HG03097 (cell line): Measurements from ENCODE around the gene PCNT.

ENCODE experiments used
- ATAC-seq: cut with Tn5 transposase; IDR thresholded peaks from one replicate; pipeline ENCODE4 v1.9.1; 2021; ENCODE audit not compliant: unreplicated experiment, low FRiP score

Gene PCNT

GRCh38 chr21:46376856-46377453 is 53.0 kb downstream of the PCNT start:
- no peak for ATAC-seq

- ATAC-seq = no peak
These were observed 53.8 kb downstream of the PCNT start for GRCh38 chr21:46377789-46378188.

DNA sequence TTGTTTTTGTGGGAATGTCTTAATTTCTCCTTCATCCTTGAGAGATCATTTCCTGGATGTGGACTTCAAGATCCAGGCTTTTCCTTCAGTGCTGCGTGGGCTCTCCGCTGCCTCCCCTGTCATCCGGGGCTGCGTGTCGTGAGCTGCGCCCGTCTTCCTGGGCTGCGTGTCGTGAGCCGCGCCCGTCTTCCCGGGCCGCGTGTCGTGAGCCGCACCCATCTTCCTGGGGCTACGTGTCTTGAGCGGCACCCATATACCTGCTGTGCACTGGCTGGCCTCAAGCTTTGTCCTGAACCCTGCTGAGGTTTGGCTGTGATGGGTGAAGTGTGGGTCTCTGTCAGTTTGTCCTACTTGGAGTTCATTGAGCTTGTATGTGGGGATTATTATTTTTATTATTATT is 55.1 kb downstream of the PCNT start:
- ATAC-seq = no peak

GRCh38 chr21:46379691-46380090 is 55.7 kb downstream of the PCNT start:
- ATAC-seq = no peak

GRCh38 chr21:46381541-46381940 is 57.6 kb downstream of the PCNT start:
- ATAC-seq = no peak

- ATAC-seq = no peak
These were observed 60.6 kb downstream of the PCNT start for GRCh38 chr21:46384556-46384955.

DNA sequence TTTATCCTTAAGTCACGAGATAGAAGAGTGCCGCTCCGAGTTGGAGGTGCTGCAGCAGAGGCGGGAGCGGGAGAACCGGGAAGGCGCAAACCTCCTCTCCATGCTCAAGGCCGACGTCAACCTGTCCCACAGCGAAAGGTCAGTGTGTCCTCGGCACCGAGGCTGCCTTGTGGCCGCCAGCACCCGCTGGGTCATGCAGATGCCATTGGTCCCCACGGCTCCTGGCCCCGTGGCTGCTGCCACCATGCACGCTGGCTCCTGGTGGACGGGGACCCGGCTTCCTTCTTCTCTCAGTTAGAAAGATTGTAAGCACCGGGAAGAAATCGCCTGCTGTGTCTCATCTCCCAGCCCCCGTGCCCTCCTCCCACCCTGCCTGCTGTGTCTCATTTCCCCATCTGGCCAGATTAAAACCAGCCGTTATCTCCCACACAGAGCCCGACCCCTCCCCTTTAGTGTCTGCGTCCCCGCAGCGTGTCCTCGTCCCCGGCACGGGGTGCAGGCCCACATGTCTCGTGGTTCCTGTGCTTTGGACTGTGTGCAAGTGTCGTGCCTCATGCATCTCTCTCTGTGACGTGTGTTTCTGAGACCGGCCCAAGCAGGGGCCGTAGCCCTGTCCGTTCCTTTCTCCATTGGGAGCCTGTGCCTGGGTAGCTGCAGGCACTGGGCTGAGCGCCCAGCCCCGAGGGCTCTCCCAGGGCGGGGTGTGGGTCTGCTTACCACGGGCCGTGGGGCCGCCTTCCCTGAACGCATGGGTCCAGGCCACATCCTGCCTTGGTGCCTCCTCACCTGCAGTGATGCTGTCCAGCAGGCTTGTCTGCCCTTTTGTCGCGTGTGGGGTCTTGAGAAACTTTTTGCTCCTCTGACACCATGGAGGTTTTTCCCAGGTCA is 62.1 kb downstream of the PCNT start:
- no peak for ATAC-seq

- no peak for ATAC-seq
These were observed 62.8 kb downstream of the PCNT start for GRCh38 chr21:46386734-46387088.

GRCh38 chr21:46388206-46388880 is 64.4 kb downstream of the PCNT start:
- ATAC-seq = no peak

DNA sequence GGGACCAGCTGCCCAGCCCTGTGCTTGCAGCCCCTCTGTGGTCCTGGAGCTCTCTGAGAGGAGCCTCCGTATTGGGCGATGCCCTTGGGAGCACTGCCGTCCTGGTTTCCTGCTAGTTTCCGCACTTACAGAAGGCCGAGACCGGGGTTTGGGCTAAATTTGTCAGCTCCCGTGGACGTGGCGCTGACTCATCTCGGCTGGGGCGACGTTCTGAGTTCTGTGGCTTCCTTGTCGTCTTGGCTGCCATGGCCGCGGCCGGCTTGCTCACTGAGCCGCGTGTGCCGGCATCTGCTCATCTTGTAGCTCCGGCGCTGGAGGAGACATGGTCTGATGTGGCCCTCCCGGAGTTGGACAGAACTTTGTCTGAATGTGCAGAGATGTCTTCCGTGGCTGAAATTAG is 64.9 kb downstream of the PCNT start:
- no peak for ATAC-seq

DNA sequence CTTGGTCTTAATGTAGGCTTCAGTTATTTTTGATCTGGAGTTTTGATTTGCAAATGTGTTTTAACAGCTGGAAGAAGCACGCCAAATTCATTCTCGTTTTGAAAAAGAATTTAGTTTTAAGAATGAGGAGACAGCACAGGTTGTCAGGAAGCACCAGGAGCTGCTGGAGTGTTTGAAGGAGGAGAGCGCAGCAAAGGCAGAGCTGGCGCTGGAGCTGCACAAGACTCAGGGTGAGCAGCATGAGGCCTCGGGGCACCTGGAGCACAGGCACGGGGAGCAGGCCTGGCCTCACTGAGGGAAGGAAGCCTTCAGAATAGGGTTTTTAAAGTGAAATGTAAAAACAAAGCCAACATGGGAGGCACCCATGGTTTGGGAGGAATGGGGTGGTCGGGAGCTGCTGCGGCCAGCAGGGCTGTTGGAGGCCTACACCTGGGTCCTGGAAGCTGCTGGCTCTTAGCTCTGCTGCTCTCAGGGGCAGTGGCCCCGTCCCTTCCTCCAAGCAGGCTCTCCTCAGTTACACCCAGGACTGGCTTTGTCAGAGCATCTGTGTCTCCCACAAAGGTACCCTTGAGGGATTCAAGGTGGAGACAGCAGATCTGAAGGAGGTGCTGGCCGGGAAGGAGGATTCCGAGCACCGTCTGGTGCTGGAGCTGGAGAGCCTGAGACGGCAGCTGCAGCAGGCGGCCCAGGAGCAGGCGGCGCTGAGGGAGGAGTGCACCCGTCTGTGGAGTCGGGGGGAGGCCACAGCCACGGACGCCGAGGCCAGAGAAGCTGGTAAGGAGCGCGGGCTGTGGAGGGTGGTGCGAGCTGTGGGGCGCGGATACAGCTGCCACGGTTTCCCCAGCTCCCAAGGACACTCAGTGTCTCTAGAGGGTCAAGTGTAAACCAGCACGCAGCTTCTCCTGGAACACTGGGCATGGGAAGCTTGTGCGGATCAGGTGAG is 66.9 kb downstream of the PCNT start:
- ATAC-seq = no peak

DNA sequence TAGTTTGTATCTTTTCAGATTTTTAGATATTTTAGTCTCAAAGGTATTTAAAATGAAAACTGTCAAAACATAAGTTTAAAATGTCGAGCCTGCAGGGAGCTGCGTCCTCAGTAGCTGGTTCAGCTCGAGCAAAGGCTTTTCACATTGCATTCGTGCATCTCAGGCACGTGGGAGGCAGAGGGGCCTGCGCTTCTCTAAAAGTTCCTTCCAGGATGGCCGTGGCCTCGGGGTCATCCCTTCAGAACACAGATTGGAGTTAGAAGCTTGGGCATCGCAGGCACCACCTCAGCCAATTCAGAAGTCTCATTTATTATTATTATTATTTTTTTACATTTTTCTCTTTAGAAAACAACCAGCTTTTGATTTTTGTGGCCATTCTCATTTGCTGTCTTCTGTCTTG is 67.8 kb downstream of the PCNT start:
- no peak for ATAC-seq

GRCh38 chr21:46392921-46393320 is 69.0 kb downstream of the PCNT start:
- ATAC-seq = no peak

DNA sequence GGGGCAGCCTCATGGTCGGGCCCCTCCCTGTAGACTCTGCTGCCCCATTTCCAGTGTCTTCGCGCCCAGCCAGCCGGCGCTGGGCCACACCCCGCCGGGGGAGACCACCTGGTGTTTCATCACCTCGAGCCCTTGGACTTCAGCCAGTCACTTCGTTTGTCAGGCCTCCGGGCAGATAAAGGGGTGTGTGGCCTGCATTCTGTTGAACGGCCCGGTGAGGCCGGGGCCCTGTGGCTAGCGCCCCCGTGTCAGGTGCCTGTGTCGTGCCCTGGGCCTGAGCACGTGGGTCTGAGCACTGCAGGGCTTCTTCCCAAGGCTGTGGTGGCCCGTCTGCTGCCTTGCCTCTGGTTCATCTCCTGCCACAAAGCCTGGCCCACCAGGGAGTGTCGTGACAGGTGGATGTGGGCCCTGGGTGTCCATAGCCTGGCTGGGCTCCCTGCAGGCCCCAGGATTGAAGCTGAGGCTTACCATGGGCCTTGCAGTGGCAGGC is 69.5 kb downstream of the PCNT start:
- ATAC-seq = no peak

GRCh38 chr21:46393941-46394594 is 70.1 kb downstream of the PCNT start:
- ATAC-seq = no peak

GRCh38 chr21:46394595-46395104 is 70.7 kb downstream of the PCNT start:
- ATAC-seq = no peak

DNA sequence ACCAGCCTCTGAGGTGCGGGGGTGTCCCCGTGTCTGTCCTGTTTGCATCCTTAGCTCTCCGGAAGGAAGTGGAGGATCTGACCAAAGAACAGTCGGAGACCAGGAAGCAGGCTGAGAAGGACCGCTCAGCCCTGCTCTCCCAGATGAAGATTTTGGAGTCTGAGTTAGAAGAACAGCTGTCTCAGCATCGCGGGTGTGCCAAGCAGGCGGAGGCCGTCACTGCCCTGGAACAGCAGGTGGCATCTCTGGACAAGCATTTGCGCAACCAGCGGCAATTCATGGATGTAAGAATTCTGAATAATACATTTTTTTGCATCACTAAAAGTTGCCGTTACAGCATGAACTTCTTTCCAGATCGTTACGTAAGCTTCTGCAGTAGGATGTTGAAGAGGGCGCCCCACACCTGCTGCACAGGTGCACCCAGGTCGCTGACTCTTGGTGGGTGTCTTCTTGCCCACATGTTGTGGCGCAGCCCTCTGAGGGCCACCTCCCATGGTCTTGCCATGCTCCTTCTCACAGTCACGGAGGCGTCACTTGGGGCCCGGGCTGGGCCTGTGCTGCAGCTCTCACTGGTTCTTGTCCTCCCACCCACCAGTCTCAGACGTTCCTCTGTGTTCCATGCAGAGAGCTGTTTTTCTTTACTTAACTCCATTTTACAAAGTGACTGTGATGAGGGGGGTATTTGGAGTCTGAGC is 73.4 kb downstream of the PCNT start:
- ATAC-seq = no peak

GRCh38 chr21:46397993-46398392 is 74.0 kb downstream of the PCNT start:
- ATAC-seq = no peak

DNA sequence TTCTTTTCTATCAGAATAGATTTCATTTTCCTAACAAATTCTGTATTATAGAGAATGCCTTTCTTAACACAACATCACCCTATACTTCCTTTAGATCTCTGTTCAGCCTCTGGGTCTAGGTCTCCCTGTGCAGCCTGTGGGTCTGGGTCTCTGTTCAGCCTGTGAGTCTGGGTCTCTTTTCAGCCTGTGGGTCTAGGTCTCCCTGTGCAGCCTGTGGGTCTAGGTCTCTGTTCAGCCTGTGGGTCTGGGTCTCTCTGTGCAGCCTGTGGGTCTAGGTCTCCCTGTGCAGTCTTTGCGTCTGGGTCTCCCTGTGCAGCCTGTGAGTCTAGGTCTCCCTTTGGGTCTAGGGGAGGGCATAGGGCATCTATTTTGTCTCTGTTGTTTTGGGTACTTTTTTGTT is 75.2 kb downstream of the PCNT start:
- ATAC-seq = no peak
